Measurements from ENCODE around the gene LALBA.
"Not testable (repeated sequence)": the region's sequence is repeated elsewhere in the genome, so short reads cannot be mapped to it uniquely, and the experiment has no call there.

The LALBA gene

DNA sequence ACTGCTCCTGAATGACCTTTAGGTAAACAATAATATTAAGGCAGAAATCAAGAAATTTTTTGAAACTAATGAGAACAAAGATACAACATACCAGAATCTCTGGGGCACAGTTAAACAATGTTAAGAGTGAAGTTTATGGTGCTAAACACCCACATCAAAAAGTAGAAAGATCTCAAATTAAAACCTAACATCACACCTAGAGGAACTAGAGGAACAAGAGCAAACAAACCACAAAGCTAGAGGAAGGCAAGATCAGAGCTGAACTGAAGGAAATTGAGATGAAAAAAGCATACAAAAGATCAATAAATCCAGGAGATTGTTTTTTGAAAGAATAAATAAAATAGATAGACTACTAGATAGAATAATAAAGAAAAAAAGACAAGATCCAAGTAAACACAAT is 37.2 kb downstream of the LALBA start:
- DNase-seq (ENCODE audit: low read depth in 2 of 2): no peak

DNA sequence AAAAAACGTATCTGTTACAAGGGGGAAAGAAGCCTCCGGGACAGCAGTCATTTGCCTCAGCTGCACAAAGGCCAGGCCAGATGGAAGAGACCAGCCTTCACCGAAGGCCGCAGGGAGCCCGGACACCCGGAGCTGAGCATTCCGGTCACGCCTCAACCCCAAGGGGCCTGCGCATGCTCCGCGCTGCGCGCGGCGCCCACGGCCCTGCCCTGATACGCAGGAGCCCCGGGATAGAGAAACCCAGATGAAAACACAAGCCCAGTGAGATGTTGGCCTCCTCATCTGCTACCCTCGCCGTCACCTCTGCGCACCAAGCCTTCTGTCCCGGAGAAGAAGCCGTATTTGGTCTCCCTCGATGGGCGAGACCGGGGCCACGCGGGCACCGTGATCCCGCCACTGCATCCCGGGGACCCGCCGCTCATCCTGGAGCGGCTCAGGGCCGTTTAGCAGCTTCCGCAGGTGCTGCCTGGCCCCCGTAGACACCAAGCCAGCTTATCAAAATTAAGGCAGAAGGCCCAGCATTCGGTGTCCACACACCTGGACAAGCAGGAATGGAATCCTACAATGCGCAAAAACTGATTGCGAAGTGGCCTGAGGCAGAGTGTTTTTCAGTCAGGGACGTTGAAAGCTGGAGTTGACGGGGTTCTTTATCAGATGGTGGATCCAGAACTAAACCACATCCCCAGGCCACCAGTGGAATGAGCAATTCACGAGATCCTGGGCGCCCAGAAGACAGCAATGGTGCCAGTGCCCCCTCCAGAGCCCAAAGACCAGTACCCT is 41.8 kb downstream of the LALBA start:
- no peak for DNase-seq (ENCODE audit: low read depth in 2 of 2)

DNA sequence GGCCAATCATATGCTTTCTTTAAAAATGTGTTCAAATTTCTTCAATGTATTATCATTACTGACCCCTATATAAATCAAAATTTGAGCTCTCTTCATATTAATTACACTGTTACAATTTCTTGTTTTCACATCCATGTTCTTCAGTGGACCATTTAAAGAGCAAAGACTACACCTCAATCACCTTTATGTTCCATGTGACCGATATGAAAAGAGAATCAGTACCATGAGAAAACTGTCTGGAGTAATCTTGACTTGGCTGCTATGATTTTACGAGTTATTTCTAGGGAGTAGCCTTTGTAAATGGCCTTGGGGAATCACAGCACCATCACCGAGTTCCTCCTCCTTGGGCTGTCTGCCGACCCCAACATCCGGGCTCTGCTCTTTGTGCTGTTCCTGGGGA is 44.5 kb downstream of the LALBA start, which contains the start of gene OR8S1:
Gene OR8S1 (plus strand): TSS at position 301 of the 400 bp plus-strand sequence. CDS start 0 bp downstream, at position 301.
- no peak for DNase-seq (ENCODE audit: low read depth in 2 of 2)

DNA sequence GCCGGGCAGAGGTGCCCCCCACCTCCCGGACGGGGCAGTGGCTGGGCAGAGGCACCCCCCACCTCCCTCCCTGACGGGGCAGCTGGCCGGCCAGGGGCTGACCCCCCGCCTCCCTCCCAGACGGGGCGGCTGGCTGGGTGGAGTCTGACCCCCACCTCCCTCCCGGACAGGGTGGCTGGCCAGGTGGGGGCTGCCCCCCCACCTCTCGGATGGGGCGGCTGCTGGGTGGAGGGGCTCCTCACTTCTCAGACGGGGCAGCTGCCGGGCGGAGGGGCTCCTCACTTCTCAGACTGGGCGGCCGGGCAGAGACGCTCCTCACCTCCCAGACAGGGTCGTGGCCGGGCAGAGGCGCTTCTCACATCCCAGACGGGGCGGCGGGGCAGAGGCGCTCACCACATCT is 49.5 kb downstream of the LALBA start:
- not testable (repeated sequence) for DNase-seq (ENCODE audit: low read depth in 2 of 2)

Data from fibroblast of skin of left quadriceps (primary cell).